ENCODE results near the gene ZNF232.
A peak's percentile ranks its signal among the peaks of the same experiment; 100 is the strongest.
"Not testable (repeated sequence)": the region's sequence is repeated elsewhere in the genome, so short reads cannot be mapped to it uniquely, and the experiment has no call there.

The ZNF232 gene

GRCh38 chr17:5121186-5121841, 9.6 kb upstream of the ZNF232 start:
- no peak overlapping the region for H3K4me2 ChIP-seq
- peaks cover 16% of the 10 kb centered on the region for H3K27me3 ChIP-seq
- H4K20me1 ChIP-seq, result no peaks in the 10 kb centered on the region
- H3K9ac ChIP-seq, result no peak overlapping the region
- H3K27ac ChIP-seq, result no peak overlapping the region
- H3K36me3 ChIP-seq, result no peaks in the 10 kb centered on the region
- no peaks in the 10 kb centered on the region for H3K4me1 ChIP-seq
- no peak for TF ChIP-seq Cebpa-rat (IDR thresholded peaks at IDR 0.05)
- no peak overlapping the region for H3K4me3 ChIP-seq
- H3K9me3 ChIP-seq, result peaks cover 12% of the 10 kb centered on the region

GRCh38 chr17:5120436-5121185, 8.9 kb upstream of the ZNF232 start:
- H3K36me3 ChIP-seq, H3K4me2 ChIP-seq, H3K27ac ChIP-seq, H3K4me1 ChIP-seq, H4K20me1 ChIP-seq, H3K4me3 ChIP-seq, H3K9ac ChIP-seq: not testable (repeated sequence)
- Histone ChIP-seq H3K9me3 (peaks cover 19% of the 10 kb centered on the region), H3K27me3 (peaks cover 16% of the 10 kb centered on the region)

- Histone ChIP-seq H3K36me3 (no peaks in the 10 kb centered on the region), H3K4me3 (no peak overlapping the region), H3K4me1 (no peaks in the 10 kb centered on the region), H3K9ac (no peak overlapping the region), H3K4me2 (no peak overlapping the region), H3K27ac (no peak overlapping the region), H3K27me3 (peaks cover 16% of the 10 kb centered on the region), H4K20me1 (no peaks in the 10 kb centered on the region), H3K9me3 (peaks cover 20% of the 10 kb centered on the region)
- TF ChIP-seq Cebpa-rat (IDR thresholded peaks at IDR 0.05), result no peak
These were observed 8.4 kb upstream of the ZNF232 start for GRCh38 chr17:5120036-5120435.

- no peak overlapping the region for H3K4me2 ChIP-seq
- H3K27me3 ChIP-seq, result peaks cover 12% of the 10 kb centered on the region
- no peaks in the 10 kb centered on the region for H4K20me1 ChIP-seq
- no peak for TF ChIP-seq Cebpa-rat (IDR thresholded peaks at IDR 0.05)
- H3K36me3 ChIP-seq, result peaks cover 17% of the 10 kb centered on the region
- H3K4me3 ChIP-seq, result no peak overlapping the region
- no peak overlapping the region for H3K27ac ChIP-seq
- H3K9me3 ChIP-seq, result peaks cover 20% of the 10 kb centered on the region
- no peaks in the 10 kb centered on the region for H3K4me1 ChIP-seq
- no peak overlapping the region for H3K9ac ChIP-seq
These were observed 6.5 kb upstream of the ZNF232 start for GRCh38 chr17:5118219-5118618.

GRCh38 chr17:5115673-5116651, 4.3 kb upstream of the ZNF232 start, which contains the start of gene USP6:
USP6 (plus strand) TSS chr17:5116032; CDS start chr17:5130368, 14,336 bp downstream.
- no peak within 1 kb of the TSS for H3K4me2 ChIP-seq
- H3K4me3 ChIP-seq, result no peak within 1 kb of the TSS
- H3K27ac ChIP-seq, result no peak within 1 kb of the TSS
- peaks cover 20% of the 10 kb centered on the region for H3K9me3 ChIP-seq
- H4K20me1 ChIP-seq, result no peaks in the 10 kb centered on the region
- no peak for TF ChIP-seq Cebpa-rat (IDR thresholded peaks at IDR 0.05)
- peaks cover 17% of the 10 kb centered on the region for H3K36me3 ChIP-seq
- H3K9ac ChIP-seq, result no peak within 1 kb of the TSS
- H3K4me1 ChIP-seq, result peaks cover 13% of the 10 kb centered on the region
- H3K27me3 ChIP-seq, result no peaks in the 10 kb centered on the region

GRCh38 chr17:5110816-5111215, 862 bp downstream of the ZNF232 start:
- Histone ChIP-seq H3K36me3 (peaks cover 64% of the 10 kb centered on the region), H4K20me1 (no peaks in the 10 kb centered on the region), H3K27ac (peak overlapping the region; percentile 91), H3K9ac (peak overlapping the region; percentile 87), H3K4me1 (peaks cover 24% of the 10 kb centered on the region), H3K4me2 (peak overlapping the region; percentile 97), H3K9me3 (peaks cover 49% of the 10 kb centered on the region), H3K27me3 (no peaks in the 10 kb centered on the region), H3K4me3 (peak overlapping the region; percentile 80)
- no peak for TF ChIP-seq Cebpa-rat (IDR thresholded peaks at IDR 0.05)

GRCh38 chr17:5100832-5101231, 10.8 kb downstream of the ZNF232 start:
- TF ChIP-seq Cebpa-rat (IDR thresholded peaks at IDR 0.05), result no peak
- peaks cover 62% of the 10 kb centered on the region for H3K9me3 ChIP-seq

GRCh38 chr17:5099271-5099670, 12.4 kb downstream of the ZNF232 start:
- Histone ChIP-seq H3K4me3 (no peak overlapping the region), H3K9me3 (peaks cover 62% of the 10 kb centered on the region), H3K36me3 (peaks cover 45% of the 10 kb centered on the region), H3K27me3 (no peaks in the 10 kb centered on the region), H4K20me1 (no peaks in the 10 kb centered on the region), H3K9ac (no peak overlapping the region), H3K27ac (no peak overlapping the region), H3K4me1 (0 out of 2 replicates have a peak, but pooled peaks cover 7% of the 10 kb centered on the region), H3K4me2 (no peak overlapping the region)
- no peak for TF ChIP-seq Cebpa-rat (IDR thresholded peaks at IDR 0.05)

More at GRCh38 chr17:5100832-5101231, 10.8 kb downstream of the ZNF232 start:
- Histone ChIP-seq H3K27me3 (no peaks in the 10 kb centered on the region), H3K4me3 (no peak overlapping the region), H3K27ac (no peak overlapping the region), H4K20me1 (no peaks in the 10 kb centered on the region), H3K4me2 (no peak overlapping the region), H3K9ac (no peak overlapping the region), H3K36me3 (peaks cover 46% of the 10 kb centered on the region), H3K4me1 (0 out of 2 replicates have a peak, but pooled peaks cover 7% of the 10 kb centered on the region)

- peak overlapping the region; percentile 31; the same call in 1 of the 2 replicates for H3K4me3 ChIP-seq
- 0 out of 2 replicates have a peak, but pooled peaks cover 7% of the 10 kb centered on the region for H3K4me1 ChIP-seq
- H3K4me2 ChIP-seq, result no peak overlapping the region
- no peak overlapping the region for H3K9ac ChIP-seq
- no peaks in the 10 kb centered on the region for H3K27me3 ChIP-seq
- no peaks in the 10 kb centered on the region for H4K20me1 ChIP-seq
- peaks cover 73% of the 10 kb centered on the region for H3K9me3 ChIP-seq
- H3K36me3 ChIP-seq, result peaks cover 45% of the 10 kb centered on the region
- TF ChIP-seq Cebpa-rat (IDR thresholded peaks at IDR 0.05), result no peak
- H3K27ac ChIP-seq, result no peak overlapping the region
These were observed 14.4 kb downstream of the ZNF232 start for GRCh38 chr17:5097101-5097834.
